ENCODE data around the gene THEMIS.

DNA sequence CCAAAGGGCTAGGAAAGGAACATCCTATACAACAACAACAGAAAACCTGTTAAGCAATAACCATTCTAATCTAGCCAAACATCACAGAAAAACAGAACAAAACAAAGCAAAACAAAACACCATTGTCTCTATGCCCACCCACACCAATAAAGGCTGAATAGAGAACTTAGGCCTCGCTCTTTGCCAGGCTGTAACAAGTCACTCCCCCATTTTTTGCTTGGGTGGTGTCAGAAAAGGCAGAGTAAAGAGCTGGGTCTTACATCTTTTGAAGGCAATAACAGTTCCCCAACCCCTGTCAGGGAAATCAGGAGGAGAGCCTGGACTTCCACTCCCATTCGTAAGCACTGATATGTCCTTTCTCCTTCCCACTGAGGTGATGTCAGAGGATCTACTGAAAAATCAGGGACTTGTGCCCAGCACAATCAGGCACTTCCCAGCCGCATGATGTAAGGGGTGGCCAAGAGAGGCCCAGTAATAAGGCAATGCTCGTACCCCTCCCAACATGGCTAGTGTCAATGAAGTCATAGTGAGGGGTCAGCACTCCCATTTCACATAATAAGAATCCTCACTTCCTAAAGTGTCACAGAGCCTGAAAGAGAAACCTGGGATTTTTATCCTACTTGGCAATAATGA lies 31.0 kb downstream of the THEMIS start:
- TF ChIP-seq CTCF (IDR thresholded peaks at IDR 0.05 in 8 of 11, conservative IDR thresholded peaks at IDR 0.05 in 3 of 11): no peak
- TF ChIP-seq POLR2A (IDR thresholded peaks at IDR 0.05): no peak
- TF ChIP-seq POLR2AphosphoS5 (IDR thresholded peaks at IDR 0.05): no peak

All from spleen (tissue), 7 donors.